GM08714 (cell line): Measurements from ENCODE around the gene ANKRD44.

Source experiments
- H3K4me3 ChIP-seq: fragments of 200-500 bp; sonication (Bioruptor generic); 2 replicates; pipeline ENCODE4 v1.5.1; 2014; ENCODE audit warnings: mild to moderate bottlenecking, low read length, inconsistent platforms
- ZNF274 ChIP-seq: IDR thresholded peaks from 2 replicates; pipeline ENCODE4 v1.6.1; 2012; ENCODE audit warnings: mild to moderate bottlenecking, low read depth, low read length

ANKRD44 gene

DNA sequence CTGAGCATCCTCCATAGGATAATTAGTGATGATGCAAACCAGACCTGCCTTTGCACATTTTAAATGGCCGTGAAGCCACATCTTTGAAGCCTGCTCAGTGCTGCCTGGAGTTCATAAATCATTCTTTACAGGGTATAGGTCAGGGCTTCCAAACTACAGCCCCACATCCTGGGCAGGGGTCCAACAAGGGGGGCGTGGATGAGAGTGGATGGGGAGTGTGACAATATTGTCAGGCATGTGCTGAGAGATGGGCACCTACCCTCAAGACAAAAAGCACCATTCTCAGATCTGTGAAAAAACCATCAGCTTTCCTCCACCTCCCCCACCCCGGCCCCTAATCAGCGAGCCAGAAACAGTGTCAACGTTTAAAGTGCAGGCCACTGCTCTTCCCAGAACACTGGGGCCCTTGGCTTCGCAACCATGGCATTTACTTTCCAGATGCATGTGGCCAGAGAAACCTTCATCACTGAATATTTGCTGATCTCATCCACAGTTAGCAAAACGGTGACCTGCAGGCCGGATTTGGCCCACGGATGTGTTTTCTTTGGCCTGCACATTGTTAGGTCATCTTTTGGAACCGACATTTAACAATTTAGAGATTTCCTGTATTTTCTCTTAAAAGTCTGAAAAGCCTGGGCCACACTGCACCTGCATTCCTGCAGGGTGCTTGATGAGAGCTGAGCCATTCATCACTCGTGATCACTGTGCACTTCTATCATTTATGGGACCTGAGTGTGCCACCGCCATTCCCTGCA is 130.7 kb downstream of the ANKRD44 start:
- no peak overlapping the region for H3K4me3 ChIP-seq
- no peak for TF ChIP-seq ZNF274

DNA sequence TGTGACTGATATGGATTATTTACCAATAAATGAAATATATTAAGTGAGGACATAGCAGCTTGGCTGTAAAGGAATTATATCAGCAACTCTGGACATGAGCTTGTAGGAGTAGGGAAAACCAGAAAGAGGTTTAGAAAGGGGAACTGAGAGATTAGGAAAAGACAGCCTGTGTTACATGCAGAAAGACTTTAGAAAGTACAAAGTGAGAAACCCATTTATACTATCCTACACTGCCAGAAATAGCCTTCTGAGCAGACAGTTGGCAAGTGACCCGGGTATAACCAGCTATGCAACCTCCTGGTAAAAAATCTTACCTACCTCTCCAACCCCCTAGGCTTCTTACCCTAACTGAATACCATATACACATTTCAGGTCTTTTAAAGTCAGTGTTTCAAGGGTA is 134.1 kb downstream of the ANKRD44 start:
- no peak overlapping the region for H3K4me3 ChIP-seq
- TF ChIP-seq ZNF274 = no peak

DNA sequence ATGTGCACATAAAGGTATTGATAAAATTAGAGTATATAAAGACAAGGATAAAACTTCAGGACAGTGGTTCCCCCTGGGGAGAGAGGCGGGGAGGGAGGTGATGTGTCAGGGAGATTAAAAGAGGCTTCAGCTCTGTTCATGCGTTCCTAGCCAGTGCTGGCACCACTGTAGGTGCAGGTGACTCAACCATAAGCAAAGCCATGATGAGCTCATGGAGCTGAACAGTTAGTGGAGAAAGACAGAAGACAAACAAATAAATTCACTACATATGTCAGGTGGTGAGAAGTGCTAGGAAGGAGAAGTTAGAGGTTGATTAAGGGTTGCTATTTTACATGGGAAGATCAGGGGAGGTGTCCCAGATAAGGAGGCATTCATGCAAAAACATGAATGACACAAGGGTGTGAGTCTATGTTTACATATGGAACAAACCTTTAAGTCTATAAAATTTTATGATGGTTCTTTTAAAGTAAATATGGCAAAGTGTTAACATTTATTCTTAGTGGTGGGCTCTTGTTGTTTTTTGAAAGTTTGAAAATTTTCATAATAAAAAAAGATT is 136.0 kb downstream of the ANKRD44 start:
- H3K4me3 ChIP-seq = no peak overlapping the region
- no peak for TF ChIP-seq ZNF274

DNA sequence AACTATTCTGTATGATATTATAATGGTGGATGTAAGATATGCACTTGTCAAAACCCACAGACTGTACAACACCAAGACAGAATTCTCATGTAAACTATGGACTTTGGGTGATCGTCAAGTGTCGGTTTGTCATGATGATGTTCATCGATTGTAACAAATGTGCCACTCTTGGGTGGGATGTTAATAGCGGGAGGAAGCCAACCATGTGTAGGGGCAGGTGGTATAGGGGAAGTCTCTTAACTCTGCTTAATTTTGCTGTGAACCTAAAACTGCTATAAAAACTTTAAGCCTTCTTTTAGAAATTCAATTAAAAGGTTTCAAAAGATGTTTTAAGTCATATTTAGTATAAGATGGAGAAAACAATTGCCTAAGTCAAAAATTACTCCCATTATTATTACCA is 139.0 kb downstream of the ANKRD44 start:
- TF ChIP-seq ZNF274 = no peak
- no peak overlapping the region for H3K4me3 ChIP-seq

DNA sequence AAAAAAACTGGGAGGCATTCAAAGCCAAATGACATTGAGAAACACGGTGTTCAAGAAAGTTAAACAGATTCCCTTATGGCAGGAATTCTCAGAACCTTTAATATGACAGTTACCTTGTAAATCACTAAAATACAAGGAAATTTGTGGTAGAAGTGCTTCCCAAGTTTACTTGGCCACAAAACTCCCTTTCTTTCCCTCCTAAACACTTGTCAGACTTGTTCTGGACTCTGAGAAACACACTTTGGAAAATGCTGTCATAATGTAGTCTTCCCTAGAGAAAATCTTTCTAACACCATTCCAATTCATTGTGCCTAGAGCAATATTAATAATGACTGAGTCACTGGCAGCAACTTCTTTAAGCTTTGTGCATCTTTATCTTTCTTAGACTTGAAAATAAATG is 140.4 kb downstream of the ANKRD44 start:
- TF ChIP-seq ZNF274 = no peak
- H3K4me3 ChIP-seq = no peak overlapping the region

DNA sequence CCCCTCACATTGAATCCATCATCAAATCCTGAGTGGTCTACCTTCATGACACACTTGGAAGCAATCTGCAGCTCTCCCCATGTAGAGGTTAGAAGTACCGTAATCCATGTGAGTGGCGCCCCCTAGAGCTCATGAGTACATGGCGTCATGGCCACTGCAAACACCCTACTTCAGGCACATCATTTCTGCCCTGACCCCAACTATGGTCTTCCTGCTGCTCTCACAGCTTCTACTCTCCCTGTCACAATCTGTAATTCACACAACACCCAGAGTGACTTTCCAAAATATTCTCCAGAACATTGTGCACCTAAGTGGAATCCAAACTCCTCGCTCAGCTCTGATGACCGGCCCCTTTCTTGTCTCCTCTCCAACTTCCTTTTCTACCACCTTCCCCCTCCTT is 141.9 kb downstream of the ANKRD44 start:
- no peak overlapping the region for H3K4me3 ChIP-seq
- TF ChIP-seq ZNF274 = no peak

DNA sequence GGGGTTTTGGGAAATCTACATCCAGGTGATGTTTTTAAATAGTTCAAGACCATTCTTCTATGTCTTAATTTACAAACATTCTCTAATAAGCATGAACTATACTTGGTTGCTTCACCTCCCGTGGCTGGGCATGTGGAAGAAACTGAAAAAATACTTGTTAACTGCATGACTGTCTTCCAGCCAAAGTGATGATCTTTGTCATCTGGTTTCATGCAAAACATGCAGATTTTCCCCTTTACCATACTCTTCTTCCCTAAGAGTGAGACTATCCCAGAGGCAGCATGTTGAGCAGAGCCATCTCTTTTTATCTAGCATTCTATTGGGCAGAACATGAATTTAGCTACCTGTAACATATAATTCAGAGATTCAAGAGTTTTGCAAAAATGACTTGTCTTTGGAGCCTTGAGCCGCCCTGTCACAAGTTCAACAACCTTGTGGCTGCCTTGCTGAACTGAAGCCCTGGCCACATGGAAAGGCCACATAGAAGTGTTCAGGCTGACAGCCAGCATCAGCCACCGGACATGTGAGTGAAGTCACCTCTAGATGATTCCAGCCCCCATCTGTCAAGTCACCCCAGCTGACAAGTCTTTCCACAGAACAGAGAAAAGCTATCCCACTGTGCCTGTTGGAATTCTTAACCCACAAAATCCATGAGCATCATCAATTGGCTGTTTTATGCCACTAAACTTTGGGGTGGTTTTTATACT is 142.8 kb downstream of the ANKRD44 start:
- no peak overlapping the region for H3K4me3 ChIP-seq
- no peak for TF ChIP-seq ZNF274

DNA sequence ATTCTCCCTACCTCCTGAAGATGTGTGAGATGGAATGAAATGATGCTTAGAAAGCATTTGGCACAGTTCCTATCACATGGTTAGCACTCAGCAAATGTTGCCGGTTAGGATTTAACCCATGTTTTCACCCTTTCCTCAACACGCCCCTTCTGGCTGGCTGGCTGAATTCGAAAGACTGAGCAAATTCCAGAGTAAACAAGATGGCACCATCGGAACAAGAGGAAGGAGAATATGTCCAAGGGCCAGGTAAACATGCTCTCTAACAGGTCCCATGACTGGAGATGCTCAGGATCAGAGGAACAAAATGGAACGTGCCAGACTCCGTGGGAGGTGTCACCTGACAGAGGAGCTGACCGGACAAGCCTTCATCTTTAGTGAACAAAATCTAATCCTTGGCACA is 145.6 kb downstream of the ANKRD44 start:
- TF ChIP-seq ZNF274 = no peak
- no peak overlapping the region for H3K4me3 ChIP-seq

DNA sequence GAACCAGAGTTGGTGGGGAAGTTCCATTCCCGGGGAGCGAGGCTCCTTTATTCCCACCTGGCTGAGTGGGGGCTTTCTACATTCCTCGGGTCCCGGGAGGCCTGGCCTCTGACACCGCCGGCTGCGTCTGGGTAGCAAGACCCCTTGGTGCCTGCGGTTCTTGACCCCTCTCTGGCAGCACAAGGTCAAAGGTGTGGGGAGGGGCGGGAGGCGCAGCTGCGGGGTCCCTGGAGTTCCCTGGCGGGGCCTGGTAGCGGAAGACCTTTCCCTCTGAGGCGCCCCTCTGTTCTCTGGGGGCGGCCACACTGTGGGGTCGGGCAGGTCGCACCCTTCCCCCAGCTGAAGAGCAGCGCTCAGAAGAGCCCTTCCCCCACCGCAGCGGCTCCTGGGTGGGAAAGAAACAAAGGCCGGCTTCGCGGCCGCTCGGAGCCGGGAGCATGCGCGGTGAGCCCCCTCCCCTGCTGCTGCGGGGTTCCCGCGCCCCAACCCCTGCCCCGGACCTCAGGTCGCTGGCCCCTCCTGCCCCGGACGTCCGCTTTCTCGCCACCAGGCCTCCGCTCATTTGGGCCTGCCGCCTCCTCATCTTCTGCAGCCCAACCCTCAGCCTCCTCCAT is 146.3 kb downstream of the ANKRD44 start:
- TF ChIP-seq ZNF274 = no peak
- no peak overlapping the region for H3K4me3 ChIP-seq

DNA sequence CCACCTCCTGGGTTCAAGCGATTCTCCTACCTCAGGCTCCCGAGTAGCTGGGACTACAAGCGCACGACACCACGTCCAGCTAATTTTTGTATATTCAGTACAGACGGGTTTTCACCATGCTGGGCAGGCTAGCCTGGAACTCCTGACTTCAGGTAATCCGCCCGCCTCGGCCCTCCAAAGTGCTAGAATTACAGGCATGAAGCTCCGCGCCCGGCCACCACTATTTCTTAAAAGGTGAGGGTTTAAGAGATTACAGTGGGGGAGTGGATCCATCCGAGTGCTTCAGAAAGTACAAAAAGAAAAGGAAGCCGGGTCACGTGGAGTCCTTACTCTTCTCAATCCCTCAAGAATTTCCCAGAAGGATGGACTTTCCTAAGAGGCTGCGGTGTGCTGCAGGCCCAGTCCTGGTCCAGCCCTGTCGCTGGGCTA is 146.9 kb downstream of the ANKRD44 start:
- no peak for TF ChIP-seq ZNF274
- H3K4me3 ChIP-seq = no peak overlapping the region

DNA sequence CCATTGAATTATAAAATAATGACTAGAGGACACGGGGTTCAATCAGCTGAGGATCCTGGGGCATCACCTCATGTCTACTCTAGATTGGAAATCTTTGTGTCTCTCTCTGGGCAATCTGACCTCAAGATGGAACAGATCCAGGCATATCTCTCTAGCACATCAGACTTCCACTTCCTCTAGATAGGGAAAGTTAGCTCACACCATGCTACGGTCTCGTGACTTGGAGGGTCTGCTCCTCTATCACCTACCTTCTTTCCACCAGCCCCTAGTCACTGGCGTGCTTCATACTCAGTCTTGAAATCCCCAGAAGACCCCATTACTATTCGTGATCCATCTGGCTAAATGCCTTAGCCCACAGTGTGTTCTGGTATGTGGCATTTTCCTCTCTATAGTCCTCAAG is 148.8 kb downstream of the ANKRD44 start:
- no peak for TF ChIP-seq ZNF274
- no peak overlapping the region for H3K4me3 ChIP-seq

DNA sequence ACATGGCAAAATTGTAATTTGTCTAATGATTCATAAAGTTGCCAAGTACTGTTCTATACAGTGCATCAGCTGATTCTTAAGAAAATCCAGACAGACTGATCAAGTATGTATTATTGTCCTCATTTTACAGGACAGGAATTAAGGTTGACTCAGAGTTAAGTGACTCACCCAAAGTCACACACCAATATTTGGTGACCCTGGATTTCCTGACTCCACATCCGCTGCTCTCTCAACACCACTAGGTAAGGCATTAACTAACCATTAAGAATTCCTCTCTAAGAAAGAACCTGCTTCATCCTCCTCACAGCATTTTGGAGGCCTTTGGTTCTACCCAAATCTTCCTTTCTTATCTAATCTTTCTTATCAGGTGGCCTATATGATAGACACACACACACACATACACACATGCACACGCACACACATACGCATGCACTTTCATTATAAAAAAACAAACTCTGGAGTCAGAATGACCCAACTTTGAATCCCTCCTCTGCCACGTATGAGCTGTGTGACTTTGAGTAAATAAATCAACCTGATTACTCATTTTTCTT is 150.8 kb downstream of the ANKRD44 start:
- no peak for TF ChIP-seq ZNF274
- H3K4me3 ChIP-seq = no peak overlapping the region

DNA sequence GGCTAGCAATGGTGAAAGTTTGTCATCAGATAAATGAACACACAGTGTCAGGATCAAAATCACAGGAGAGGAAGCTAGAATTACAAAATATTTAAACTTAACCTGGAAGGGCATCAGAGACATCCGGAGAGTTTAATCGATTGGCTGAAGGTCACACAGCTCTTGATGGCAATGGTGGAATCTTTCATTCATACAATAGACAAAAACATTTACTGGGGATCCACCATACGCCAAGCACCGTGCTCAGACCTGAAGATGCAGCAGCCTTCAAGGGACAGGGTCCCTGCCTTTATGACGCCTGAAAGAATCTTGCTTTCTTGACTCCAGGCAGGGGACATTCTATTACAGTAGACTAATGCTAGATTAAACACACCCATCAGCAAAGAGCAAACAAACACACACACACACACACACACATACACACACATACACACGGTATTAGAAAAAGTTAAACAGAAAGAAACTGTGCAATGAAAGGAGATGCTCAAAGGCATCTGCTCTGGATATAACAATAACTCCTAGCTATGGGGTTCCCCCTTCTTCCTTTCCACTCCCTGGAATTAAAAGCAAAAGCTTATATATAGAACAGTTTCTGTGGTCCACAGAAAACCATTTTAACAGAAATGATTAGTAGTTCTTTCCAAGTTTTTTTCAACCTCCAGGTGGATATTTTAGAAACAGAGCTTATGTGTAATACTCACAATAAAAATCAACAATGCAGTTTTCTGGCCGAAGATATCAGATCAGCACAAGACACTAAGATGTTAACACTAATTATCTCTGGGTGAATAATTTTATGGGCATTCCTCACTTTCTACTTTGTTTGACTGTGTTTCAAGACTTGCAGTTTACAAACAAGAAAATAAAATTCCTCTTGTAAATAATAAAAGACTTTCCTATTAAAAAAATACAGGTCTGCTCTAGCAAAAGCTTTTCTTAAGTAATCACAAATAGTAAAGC is 151.7 kb downstream of the ANKRD44 start:
- H3K4me3 ChIP-seq = no peak overlapping the region; the same call in 1 of the 2 replicates

DNA sequence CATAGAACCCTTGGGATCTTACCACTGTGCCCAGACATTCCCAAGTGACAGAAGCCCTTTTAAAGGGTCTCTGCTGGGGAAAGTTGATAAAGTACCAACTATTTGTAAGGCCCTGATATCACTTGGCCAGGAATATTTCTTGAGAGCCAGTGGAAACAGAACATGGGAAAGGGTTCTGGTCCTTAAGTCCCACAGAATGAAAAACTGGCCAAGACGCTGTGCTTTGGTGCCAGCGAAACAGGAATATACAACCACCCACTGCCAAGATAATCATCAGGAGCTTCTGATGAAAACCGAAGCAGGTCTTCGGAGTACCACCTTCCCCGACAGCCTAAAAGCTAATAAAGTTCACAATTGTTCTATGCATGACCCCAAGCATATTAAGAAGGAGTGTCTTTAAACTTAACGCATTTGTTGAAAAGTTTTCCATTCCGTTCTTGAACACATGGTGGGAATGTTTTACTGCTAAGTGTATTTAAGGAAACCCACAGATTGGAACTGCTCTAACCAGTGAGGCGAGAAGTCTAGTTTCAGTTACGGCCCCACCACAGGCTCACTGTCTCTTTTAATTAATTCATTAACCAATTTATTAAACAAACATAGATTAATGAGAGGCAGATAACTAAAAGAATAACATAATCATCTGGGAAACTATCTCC is 152.6 kb downstream of the ANKRD44 start:
- TF ChIP-seq ZNF274 = no peak
- H3K4me3 ChIP-seq = no peak overlapping the region

More for the DNA sequence above, 151.7 kb downstream of the ANKRD44 start:
- no peak for TF ChIP-seq ZNF274
